Measurements from ENCODE around the gene JHY. TPM values are rescaled to one million over a fixed set of nuclear protein-coding genes. Genes with fewer than 3 reads are reported as not detected.

JHY gene
- total RNA-seq, 1 donor from 2014 or later = 2.9 TPM

DNA sequence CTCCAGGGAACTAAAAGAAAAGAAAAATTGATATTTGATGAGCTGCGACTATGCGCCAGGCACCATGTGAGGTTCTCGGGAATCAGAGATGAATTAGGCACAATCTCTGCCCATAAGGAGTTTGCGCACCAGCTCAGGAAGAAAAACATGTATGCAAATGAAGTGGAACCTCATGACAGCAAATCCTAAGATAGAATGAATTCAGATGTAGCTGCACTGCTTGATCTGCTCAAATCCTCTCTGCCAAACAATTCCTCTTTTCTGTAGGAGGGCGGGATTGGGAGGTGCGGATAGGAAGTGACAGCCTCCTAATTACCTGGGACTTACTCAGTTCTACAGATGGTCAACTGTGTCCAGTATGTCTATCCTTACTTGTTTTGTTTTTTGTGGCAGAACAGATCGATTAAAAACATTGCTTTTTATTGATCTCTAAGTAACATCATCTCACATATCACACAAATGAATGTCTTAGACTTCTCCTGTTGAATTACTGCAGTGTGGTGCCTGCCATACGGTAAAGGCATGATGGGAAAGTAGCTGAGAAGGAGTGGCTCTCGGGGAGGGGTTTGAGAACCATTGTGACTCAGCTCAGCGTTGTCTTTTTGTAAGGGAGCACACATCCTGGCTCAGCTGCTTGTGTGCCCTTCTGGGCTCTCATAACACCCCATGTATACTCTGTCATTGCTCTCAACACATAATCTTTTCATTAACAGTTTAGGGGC is 30.3 kb upstream of the JHY start:
- H3K27ac Mint-ChIP-seq (ENCODE audit: unreplicated experiment) = no peak overlapping the region
- no peaks in the 10 kb centered on the region for H3K36me3 Mint-ChIP-seq (ENCODE audit: unreplicated experiment)

GRCh38 chr11:122852796-122853160 is 29.8 kb upstream of the JHY start:
- no peak for DNase-seq
- TF ChIP-seq, protein P1, sequence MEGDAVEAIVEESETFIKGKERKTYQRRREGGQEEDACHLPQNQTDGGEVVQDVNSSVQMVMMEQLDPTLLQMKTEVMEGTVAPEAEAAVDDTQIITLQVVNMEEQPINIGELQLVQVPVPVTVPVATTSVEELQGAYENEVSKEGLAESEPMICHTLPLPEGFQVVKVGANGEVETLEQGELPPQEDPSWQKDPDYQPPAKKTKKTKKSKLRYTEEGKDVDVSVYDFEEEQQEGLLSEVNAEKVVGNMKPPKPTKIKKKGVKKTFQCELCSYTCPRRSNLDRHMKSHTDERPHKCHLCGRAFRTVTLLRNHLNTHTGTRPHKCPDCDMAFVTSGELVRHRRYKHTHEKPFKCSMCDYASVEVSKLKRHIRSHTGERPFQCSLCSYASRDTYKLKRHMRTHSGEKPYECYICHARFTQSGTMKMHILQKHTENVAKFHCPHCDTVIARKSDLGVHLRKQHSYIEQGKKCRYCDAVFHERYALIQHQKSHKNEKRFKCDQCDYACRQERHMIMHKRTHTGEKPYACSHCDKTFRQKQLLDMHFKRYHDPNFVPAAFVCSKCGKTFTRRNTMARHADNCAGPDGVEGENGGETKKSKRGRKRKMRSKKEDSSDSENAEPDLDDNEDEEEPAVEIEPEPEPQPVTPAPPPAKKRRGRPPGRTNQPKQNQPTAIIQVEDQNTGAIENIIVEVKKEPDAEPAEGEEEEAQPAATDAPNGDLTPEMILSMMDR (IDR thresholded peaks at IDR 0.05; ENCODE audit: partially characterized antibody, unreplicated experiment) = no peak
- Mint-ChIP-seq H3K36me3 (ENCODE audit: unreplicated experiment) (no peaks in the 10 kb centered on the region), H3K27ac (ENCODE audit: unreplicated experiment) (no peak overlapping the region), H3K4me1 (ENCODE audit: low read depth, unreplicated experiment) (no peaks in the 10 kb centered on the region), H3K27me3 (ENCODE audit: unreplicated experiment) (no peaks in the 10 kb centered on the region), H3K9me3 (ENCODE audit: unreplicated experiment) (no peaks in the 10 kb centered on the region), H3K4me3 (ENCODE audit: unreplicated experiment) (peak overlapping the region; percentile 31)

More for the DNA sequence above, 30.3 kb upstream of the JHY start:
- Mint-ChIP-seq H3K4me3 (ENCODE audit: unreplicated experiment) (no peak overlapping the region), H3K9me3 (ENCODE audit: unreplicated experiment) (no peaks in the 10 kb centered on the region), H3K4me1 (ENCODE audit: low read depth, unreplicated experiment) (no peaks in the 10 kb centered on the region), H3K27me3 (ENCODE audit: unreplicated experiment) (no peaks in the 10 kb centered on the region)
- TF ChIP-seq, protein P1 (IDR thresholded peaks at IDR 0.05; ENCODE audit: partially characterized antibody, unreplicated experiment) = no peak
- no peak for DNase-seq

GRCh38 chr11:122853261-122853660 is 29.3 kb upstream of the JHY start:
- no peak for DNase-seq
- Mint-ChIP-seq H3K9me3 (ENCODE audit: unreplicated experiment) (no peaks in the 10 kb centered on the region), H3K4me1 (ENCODE audit: low read depth, unreplicated experiment) (no peaks in the 10 kb centered on the region), H3K4me3 (ENCODE audit: unreplicated experiment) (no peak overlapping the region), H3K36me3 (ENCODE audit: unreplicated experiment) (no peaks in the 10 kb centered on the region), H3K27ac (ENCODE audit: unreplicated experiment) (no peak overlapping the region), H3K27me3 (ENCODE audit: unreplicated experiment) (no peaks in the 10 kb centered on the region)
- TF ChIP-seq, protein P1 (IDR thresholded peaks at IDR 0.05; ENCODE audit: partially characterized antibody, unreplicated experiment) = no peak

- H3K27ac Mint-ChIP-seq (ENCODE audit: unreplicated experiment) = no peak overlapping the region
- no peaks in the 10 kb centered on the region for H3K27me3 Mint-ChIP-seq (ENCODE audit: unreplicated experiment)
- TF ChIP-seq, protein P1 (IDR thresholded peaks at IDR 0.05; ENCODE audit: partially characterized antibody, unreplicated experiment) = peak; percentile 89
- no peaks in the 10 kb centered on the region for H3K4me1 Mint-ChIP-seq (ENCODE audit: low read depth, unreplicated experiment)
- no peak overlapping the region for H3K4me3 Mint-ChIP-seq (ENCODE audit: unreplicated experiment)
- H3K36me3 Mint-ChIP-seq (ENCODE audit: unreplicated experiment) = no peaks in the 10 kb centered on the region
- no peak for DNase-seq
- no peaks in the 10 kb centered on the region for H3K9me3 Mint-ChIP-seq (ENCODE audit: unreplicated experiment)
Observed at GRCh38 chr11:122853971-122854446, 28.6 kb upstream of the JHY start.

- Mint-ChIP-seq H3K27me3 (ENCODE audit: unreplicated experiment) (peaks cover 1% of the 10 kb centered on the region), H3K27ac (ENCODE audit: unreplicated experiment) (no peak overlapping the region), H3K4me1 (ENCODE audit: low read depth, unreplicated experiment) (no peaks in the 10 kb centered on the region), H3K4me3 (ENCODE audit: unreplicated experiment) (no peak overlapping the region), H3K9me3 (ENCODE audit: unreplicated experiment) (no peaks in the 10 kb centered on the region), H3K36me3 (ENCODE audit: unreplicated experiment) (no peaks in the 10 kb centered on the region)
- no peak for DNase-seq
- TF ChIP-seq, protein P1 (IDR thresholded peaks at IDR 0.05; ENCODE audit: partially characterized antibody, unreplicated experiment) = no peak
Observed at GRCh38 chr11:122861631-122862030, 20.9 kb upstream of the JHY start.
